ENCODE measurements around the gene CDH13.

DNA sequence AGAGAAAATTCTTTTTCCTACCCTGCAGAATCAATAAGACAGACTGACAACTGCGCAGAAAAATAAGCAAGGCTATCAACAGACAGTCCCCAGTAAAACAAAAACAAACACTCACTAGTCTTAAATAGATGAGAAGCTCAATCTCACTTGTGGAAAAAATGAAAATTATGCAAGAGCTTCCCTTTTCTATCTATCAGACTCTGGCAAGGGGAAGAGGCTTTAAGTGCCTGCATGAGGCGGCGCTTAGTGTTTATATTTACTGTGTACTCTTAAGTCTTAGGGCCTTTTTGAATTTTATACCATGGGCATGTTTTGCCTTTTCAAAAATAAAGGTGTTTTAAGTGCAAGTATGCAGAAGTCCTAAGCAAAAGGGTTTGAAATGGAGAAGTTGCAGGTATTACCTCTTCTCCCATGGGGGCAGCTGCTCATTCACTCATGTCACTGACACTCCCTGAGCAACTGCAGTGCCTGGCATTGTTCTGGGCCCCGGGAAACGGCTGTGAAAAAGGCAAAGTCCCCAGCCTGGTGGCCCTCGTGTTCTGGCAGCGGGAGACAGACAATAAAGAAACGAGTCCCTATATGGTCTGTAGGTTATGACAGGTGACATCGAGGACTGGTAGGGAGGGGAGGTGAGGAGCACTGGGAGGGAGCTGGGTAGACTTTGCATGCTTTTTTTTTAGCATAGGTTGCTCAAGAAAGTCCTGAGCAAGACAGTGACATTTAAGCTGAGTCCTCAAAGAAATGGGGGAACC is 1216.2 kb downstream of the CDH13 start:
- TF ChIP-seq CEBPB (IDR thresholded peaks at IDR 0.05) (no peak), CTCF (IDR thresholded peaks at IDR 0.05) (no peak), PHF8 (IDR thresholded peaks at IDR 0.05; ENCODE audit: borderline replicate concordance, low read depth) (no peak), EP300 (IDR thresholded peaks at IDR 0.05) (no peak), POLR2A (IDR thresholded peaks at IDR 0.05; ENCODE audit: low read length) (no peak), KDM1A (IDR thresholded peaks at IDR 0.05; ENCODE audit: low read depth) (no peak), MYC (IDR thresholded peaks at IDR 0.05; ENCODE audit: borderline replicate concordance, low read length) (no peak), USF2 (IDR thresholded peaks at IDR 0.05) (no peak), FOSL2 (IDR thresholded peaks at IDR 0.05) (no peak), FOSL2 (CRISPR knock-in tag; IDR thresholded peaks at IDR 0.05) (no peak), JUN (IDR thresholded peaks at IDR 0.05) (no peak)
- TF ChIP-seq, protein P1, sequence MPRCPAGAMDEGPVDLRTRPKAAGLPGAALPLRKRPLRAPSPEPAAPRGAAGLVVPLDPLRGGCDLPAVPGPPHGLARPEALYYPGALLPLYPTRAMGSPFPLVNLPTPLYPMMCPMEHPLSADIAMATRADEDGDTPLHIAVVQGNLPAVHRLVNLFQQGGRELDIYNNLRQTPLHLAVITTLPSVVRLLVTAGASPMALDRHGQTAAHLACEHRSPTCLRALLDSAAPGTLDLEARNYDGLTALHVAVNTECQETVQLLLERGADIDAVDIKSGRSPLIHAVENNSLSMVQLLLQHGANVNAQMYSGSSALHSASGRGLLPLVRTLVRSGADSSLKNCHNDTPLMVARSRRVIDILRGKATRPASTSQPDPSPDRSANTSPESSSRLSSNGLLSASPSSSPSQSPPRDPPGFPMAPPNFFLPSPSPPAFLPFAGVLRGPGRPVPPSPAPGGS (IDR thresholded peaks at IDR 0.05) = no peak
